Vagina (tissue), 2 donors: ENCODE results near the gene WNT6.

Source experiments
- POLR2AphosphoS5 ChIP-seq, 2 donors: sonication (generic); formaldehyde crosslinking; IDR thresholded peaks; one replicate each; pipeline ENCODE4 v1.9.0; 2017; ENCODE audit warnings: antibody characterized with exemption in 2 of 2, mild to moderate bottlenecking in 2 of 2, low read depth in 1 of 2; ENCODE audit not compliant: insufficient read depth in 1 of 2
- TF ChIP-seq, protein P1 (sequence below), 3 experiments: fragments of 450-650 bp in 2 of 3; fragments of 200-600 bp in 1 of 3; sonication (generic) in 1 of 3; IDR thresholded peaks; one replicate each; pipeline ENCODE4 v1.5.1; 2017 to 2019; ENCODE audit warnings: antibody characterized with exemption in 3 of 3, mild to moderate bottlenecking in 2 of 3, moderate library complexity in 2 of 3

DNA sequence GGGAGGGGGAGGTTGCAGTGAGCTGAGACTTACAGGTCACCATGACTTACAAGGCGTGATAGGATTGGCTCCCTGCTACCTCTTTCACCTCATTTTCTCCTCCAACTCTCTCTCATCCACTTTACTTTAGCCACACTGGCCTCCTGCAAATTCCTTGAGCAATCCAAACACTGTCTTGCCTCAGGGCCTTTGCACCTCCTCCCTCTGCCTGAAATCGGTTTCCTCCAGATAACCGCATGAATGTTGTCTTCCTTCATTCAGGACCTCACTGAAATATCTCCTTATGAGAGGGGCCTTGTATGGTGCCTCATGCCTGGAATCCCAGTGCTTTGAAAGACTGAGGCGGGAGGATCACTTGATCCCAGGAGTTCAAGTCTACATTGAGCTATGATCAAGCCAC, 42.8 kb downstream of the WNT6 start:
- TF ChIP-seq POLR2AphosphoS5 (IDR thresholded peaks at IDR 0.05; ENCODE audit: insufficient read depth in 1 of 2, low read depth in 1 of 2) = no peak
- TF ChIP-seq, protein P1, sequence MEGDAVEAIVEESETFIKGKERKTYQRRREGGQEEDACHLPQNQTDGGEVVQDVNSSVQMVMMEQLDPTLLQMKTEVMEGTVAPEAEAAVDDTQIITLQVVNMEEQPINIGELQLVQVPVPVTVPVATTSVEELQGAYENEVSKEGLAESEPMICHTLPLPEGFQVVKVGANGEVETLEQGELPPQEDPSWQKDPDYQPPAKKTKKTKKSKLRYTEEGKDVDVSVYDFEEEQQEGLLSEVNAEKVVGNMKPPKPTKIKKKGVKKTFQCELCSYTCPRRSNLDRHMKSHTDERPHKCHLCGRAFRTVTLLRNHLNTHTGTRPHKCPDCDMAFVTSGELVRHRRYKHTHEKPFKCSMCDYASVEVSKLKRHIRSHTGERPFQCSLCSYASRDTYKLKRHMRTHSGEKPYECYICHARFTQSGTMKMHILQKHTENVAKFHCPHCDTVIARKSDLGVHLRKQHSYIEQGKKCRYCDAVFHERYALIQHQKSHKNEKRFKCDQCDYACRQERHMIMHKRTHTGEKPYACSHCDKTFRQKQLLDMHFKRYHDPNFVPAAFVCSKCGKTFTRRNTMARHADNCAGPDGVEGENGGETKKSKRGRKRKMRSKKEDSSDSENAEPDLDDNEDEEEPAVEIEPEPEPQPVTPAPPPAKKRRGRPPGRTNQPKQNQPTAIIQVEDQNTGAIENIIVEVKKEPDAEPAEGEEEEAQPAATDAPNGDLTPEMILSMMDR (IDR thresholded peaks at IDR 0.05) = no peak
